ENCODE results near the gene ANKRD30B. TPM values are rescaled to one million over a fixed set of nuclear protein-coding genes. Genes with fewer than 3 reads are reported as not detected.

The ANKRD30B gene, protein sequence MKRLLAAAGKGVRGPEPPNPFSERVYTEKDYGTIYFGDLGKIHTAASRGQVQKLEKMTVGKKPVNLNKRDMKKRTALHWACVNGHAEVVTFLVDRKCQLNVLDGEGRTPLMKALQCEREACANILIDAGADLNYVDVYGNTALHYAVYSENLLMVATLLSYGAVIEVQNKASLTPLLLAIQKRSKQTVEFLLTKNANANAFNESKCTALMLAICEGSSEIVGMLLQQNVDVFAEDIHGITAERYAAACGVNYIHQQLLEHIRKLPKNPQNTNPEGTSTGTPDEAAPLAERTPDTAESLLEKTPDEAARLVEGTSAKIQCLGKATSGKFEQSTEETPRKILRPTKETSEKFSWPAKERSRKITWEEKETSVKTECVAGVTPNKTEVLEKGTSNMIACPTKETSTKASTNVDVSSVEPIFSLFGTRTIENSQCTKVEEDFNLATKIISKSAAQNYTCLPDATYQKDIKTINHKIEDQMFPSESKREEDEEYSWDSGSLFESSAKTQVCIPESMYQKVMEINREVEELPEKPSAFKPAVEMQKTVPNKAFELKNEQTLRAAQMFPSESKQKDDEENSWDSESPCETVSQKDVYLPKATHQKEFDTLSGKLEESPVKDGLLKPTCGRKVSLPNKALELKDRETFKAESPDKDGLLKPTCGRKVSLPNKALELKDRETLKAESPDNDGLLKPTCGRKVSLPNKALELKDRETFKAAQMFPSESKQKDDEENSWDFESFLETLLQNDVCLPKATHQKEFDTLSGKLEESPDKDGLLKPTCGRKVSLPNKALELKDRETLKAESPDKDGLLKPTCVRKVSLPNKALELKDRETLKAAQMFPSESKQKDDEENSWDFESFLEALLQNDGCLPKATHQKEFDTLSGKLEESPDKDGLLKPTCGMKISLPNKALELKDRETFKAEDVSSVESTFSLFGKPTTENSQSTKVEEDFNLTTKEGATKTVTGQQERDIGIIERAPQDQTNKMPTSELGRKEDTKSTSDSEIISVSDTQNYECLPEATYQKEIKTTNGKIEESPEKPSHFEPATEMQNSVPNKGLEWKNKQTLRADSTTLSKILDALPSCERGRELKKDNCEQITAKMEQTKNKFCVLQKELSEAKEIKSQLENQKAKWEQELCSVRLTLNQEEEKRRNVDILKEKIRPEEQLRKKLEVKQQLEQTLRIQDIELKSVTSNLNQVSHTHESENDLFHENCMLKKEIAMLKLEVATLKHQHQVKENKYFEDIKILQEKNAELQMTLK (N-terminal part only)
- not detected in 2 replicates for total RNA-seq

GRCh38 chr18:14747513-14748474, at the start of gene ANKRD30B:
Gene ANKRD30B (plus strand): TSS chr18:14748172. CDS start chr18:14748420, 248 bp downstream.

Other genes with a start within 250 kb of the ANKRD30B start
- gene POTEC, start 204.6 kb upstream of the ANKRD30B start, total RNA-seq: not detected in 2 replicates